ENCODE measurements around the gene RASA3. TPM values are rescaled to one million over a fixed set of nuclear protein-coding genes. Genes with fewer than 3 reads are reported as not detected.

Gene RASA3
- total RNA-seq, 1 donor from 2014 or later, result 11.7 TPM

- DNase-seq (ENCODE audit: low spot score), result no peak
Observed at GRCh38 chr13:113952151-113952982, 180.1 kb downstream of the RASA3 start.

- DNase-seq (ENCODE audit: low spot score), result peak; percentile 76
Observed at GRCh38 chr13:113951246-113951999, 181.0 kb downstream of the RASA3 start.

GRCh38 chr13:113950451-113951245 lies 181.8 kb downstream of the RASA3 start:
- no peak for DNase-seq (ENCODE audit: low spot score)

- DNase-seq (ENCODE audit: low spot score), result no peak
Observed at GRCh38 chr13:113949546-113949945, 182.9 kb downstream of the RASA3 start.

GRCh38 chr13:113948034-113948742 lies 184.2 kb downstream of the RASA3 start:
- DNase-seq (ENCODE audit: low spot score), result no peak

- peak; percentile 51 for DNase-seq (ENCODE audit: low spot score)
Observed at GRCh38 chr13:113947311-113948033, 185.0 kb downstream of the RASA3 start.

GRCh38 chr13:113946409-113947181 lies 185.8 kb downstream of the RASA3 start:
- DNase-seq (ENCODE audit: low spot score), result no peak

- DNase-seq (ENCODE audit: low spot score), result no peak
Observed at GRCh38 chr13:113945857-113946408, 186.5 kb downstream of the RASA3 start.

- DNase-seq (ENCODE audit: low spot score), result no peak
Observed at GRCh38 chr13:113943821-113944565, 188.4 kb downstream of the RASA3 start.

- DNase-seq (ENCODE audit: low spot score), result no peak
Observed at GRCh38 chr13:113942591-113943103, 189.8 kb downstream of the RASA3 start.

- no peak for DNase-seq (ENCODE audit: low spot score)
Observed at GRCh38 chr13:113941571-113942191, 190.7 kb downstream of the RASA3 start.

- no peak for DNase-seq (ENCODE audit: low spot score)
Observed at GRCh38 chr13:113939944-113940297, 192.5 kb downstream of the RASA3 start.

GRCh38 chr13:113939129-113939943 lies 193.1 kb downstream of the RASA3 start:
- no peak for DNase-seq (ENCODE audit: low spot score)

GRCh38 chr13:113938716-113939115 lies 193.7 kb downstream of the RASA3 start:
- no peak for DNase-seq (ENCODE audit: low spot score)

GRCh38 chr13:113938246-113938645 lies 194.2 kb downstream of the RASA3 start:
- DNase-seq (ENCODE audit: low spot score), result no peak

- DNase-seq (ENCODE audit: low spot score), result no peak
Observed at GRCh38 chr13:113937527-113938180, 194.8 kb downstream of the RASA3 start.

GRCh38 chr13:113937073-113937472 lies 195.3 kb downstream of the RASA3 start:
- no peak for DNase-seq (ENCODE audit: low spot score)

All from mucosa of gallbladder (tissue), 1 donor.